HFFc6 (cell line): ENCODE results near the gene CDK5. TPM values are rescaled to one million over a fixed set of nuclear protein-coding genes. Genes with fewer than 3 reads are reported as not detected.
"Not testable (repeated sequence)": the region's sequence is repeated elsewhere in the genome, so short reads cannot be mapped to it uniquely, and the experiment has no call there.

Experiments used
- DNase-seq: peaks from one replicate; pipeline ENCODE4 v3.0.0-alpha.2; 2018
- H3K27ac Mint-ChIP-seq: 2 replicates; pipeline ENCODE4 v1.8.0; 2020; ENCODE audit warnings: mild to moderate bottlenecking, mixed read lengths
- H3K27me3 Mint-ChIP-seq: 2 replicates; pipeline ENCODE4 v1.8.0; 2021; ENCODE audit warnings: mild to moderate bottlenecking, moderate library complexity, mixed read lengths; ENCODE audit not compliant: insufficient read depth
- H3K36me3 Mint-ChIP-seq: 2 replicates; pipeline ENCODE4 v1.8.0; 2021; ENCODE audit warnings: low read depth, mixed read lengths
- H3K4me1 Mint-ChIP-seq: 2 replicates; pipeline ENCODE4 v1.8.0; 2020; ENCODE audit warnings: low read depth, mixed read lengths
- H3K4me3 Mint-ChIP-seq: 2 replicates; pipeline ENCODE4 v1.8.0; 2020; ENCODE audit warnings: mild to moderate bottlenecking, moderate library complexity, mixed read lengths
- H3K9me3 Mint-ChIP-seq: 2 replicates; pipeline ENCODE4 v1.8.0; 2020; ENCODE audit warnings: mild to moderate bottlenecking, mixed read lengths
- total RNA-seq, 6 experiments: library from RNA; stranded (reverse); fragmentation: NEBNext Ultra II Directional; extraction: Animal tissue kit (Norgen Biotek cat#: 25700); gene quantifications; 2 replicates in 1 of 6; 3 replicates in 5 of 6; pipeline ENCODE4 v1.2.3, GENCODE V29; 2021
- TF ChIP-seq, protein P1 (sequence below): fragments of 200-600 bp; sonication (generic); IDR thresholded peaks from 2 replicates; pipeline ENCODE4 v1.5.0; 2021; ENCODE audit warnings: antibody characterized with exemption, mild to moderate bottlenecking

Gene CDK5
- total RNA-seq, 6 experiments from 2014 or later: 31.3 to 37.3 (median 33.4) TPM

DNA sequence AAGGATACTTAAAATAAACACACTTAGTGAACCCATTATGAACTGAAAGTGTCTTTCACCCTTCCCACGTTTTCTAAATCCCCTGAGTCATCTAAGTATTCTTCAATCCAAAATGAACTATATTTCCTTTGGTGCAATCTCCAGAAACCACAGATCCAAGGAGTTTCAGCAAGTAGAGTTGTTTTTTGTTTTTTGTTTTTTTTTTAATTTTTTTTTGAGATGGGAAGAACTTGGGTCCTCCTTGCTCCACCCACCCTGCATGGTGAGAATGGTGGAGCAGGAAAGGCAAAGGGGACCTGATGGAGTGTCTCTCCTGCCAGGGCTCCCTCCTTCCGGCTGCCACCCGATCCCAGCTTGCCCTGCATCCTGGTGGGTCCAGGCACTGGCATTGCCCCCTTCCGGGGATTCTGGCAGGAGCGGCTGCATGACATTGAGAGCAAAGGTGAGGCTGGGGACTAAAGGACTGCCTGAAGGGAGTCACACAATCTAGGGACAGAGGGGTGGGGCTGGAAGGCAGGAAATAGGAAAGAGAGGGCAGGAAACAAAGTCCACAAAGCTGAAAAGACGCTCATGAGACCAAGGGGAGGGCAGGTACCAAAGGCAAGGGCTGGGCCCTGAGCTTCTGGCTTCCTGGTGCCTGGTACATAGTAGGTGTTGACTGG, 45.5 kb downstream of the CDK5 start:
- no peak for DNase-seq
- H3K27me3 Mint-ChIP-seq: peaks cover 21% of the 10 kb centered on the region
- H3K4me3 Mint-ChIP-seq: no peak overlapping the region; the same call in 1 of the 2 replicates
- peaks cover 38% of the 10 kb centered on the region for H3K4me1 Mint-ChIP-seq
- TF ChIP-seq, protein P1, sequence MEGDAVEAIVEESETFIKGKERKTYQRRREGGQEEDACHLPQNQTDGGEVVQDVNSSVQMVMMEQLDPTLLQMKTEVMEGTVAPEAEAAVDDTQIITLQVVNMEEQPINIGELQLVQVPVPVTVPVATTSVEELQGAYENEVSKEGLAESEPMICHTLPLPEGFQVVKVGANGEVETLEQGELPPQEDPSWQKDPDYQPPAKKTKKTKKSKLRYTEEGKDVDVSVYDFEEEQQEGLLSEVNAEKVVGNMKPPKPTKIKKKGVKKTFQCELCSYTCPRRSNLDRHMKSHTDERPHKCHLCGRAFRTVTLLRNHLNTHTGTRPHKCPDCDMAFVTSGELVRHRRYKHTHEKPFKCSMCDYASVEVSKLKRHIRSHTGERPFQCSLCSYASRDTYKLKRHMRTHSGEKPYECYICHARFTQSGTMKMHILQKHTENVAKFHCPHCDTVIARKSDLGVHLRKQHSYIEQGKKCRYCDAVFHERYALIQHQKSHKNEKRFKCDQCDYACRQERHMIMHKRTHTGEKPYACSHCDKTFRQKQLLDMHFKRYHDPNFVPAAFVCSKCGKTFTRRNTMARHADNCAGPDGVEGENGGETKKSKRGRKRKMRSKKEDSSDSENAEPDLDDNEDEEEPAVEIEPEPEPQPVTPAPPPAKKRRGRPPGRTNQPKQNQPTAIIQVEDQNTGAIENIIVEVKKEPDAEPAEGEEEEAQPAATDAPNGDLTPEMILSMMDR: no peak
- H3K36me3 Mint-ChIP-seq: no peaks in the 10 kb centered on the region
- peak overlapping the region; percentile 19; the same call in 1 of the 2 replicates for H3K27ac Mint-ChIP-seq
- H3K9me3 Mint-ChIP-seq: no peaks in the 10 kb centered on the region

DNA sequence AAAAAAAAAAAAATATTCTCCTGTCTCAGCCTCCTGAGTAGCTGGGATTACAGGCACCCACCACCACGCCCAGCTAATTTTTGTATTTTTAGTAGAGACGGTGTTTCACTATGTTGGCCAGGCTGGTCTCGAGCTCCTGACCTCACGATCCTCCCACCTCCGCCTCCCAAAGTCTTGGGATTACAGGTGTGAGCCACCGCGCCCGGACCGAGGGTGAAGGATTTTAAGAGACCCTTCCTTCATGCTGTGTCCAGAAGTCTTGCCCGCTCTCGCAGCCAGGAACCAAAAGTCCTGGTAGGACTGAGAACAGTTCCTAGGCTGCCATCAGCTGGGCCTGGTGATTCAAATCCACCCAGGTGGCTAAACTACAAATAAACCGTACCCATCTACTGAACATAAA, 46.1 kb downstream of the CDK5 start:
- H3K36me3 Mint-ChIP-seq, H3K9me3 Mint-ChIP-seq, H3K4me3 Mint-ChIP-seq, DNase-seq, H3K27ac Mint-ChIP-seq: not testable (repeated sequence)
- peaks cover 20% of the 10 kb centered on the region for H3K27me3 Mint-ChIP-seq
- H3K4me1 Mint-ChIP-seq: peaks cover 38% of the 10 kb centered on the region

DNA sequence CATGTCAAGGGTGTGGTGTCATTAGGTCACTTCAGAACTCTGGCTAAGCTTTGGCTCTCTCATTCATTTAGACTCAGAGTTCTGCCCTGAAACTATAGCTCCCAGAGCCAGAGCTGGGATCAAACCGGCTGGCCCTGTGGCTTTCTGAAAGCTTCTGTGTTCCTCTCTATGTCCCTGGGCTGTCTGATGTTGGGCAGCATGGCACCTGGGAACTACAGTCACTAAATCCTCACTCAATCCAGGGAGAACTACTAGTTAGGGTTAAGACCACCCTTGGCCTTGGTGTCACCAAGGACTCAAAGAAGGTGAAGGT, 46.6 kb downstream of the CDK5 start:
- DNase-seq: no peak
- H3K27ac Mint-ChIP-seq: peak overlapping the region; percentile 13; the same call in 1 of the 2 replicates
- no peaks in the 10 kb centered on the region for H3K9me3 Mint-ChIP-seq
- TF ChIP-seq, protein P1: no peak
- H3K27me3 Mint-ChIP-seq: peaks cover 19% of the 10 kb centered on the region
- H3K4me3 Mint-ChIP-seq: peak overlapping the region; percentile 70
- peaks cover 38% of the 10 kb centered on the region for H3K4me1 Mint-ChIP-seq
- no peaks in the 10 kb centered on the region for H3K36me3 Mint-ChIP-seq

DNA sequence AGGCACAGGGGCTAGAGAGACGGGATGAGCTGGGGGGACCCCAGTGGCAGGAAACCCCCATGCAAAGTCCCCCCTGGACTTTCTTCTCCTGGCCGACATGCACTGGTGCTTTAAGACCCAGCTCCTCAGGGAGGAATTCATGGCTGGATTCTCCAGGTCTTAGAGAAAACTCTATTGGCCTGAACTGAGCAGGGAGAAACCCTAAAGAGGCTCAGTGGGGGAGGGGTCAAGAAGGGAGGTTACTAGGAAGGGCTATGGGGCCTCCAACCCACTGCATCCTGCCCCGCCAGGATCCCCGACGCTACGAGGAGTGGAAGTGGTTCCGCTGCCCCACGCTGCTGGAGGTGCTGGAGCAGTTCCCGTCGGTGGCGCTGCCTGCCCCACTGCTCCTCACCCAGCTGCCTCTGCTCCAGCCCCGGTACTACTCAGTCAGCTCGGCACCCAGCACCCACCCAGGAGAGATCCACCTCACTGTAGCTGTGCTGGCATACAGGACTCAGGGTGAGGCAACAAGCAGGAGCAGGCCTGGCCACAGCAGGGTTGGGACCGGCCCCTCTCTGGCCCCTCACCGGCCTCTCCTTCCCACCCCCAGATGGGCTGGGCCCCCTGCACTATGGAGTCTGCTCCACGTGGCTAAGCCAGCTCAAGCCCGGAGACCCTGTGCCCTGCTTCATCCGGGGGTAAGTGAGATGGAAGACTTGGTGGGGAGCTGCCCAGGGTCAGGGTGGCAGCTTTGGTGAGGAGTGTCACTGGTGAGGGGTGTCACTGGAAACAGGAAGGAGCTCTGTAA, 47.2 kb downstream of the CDK5 start:
- TF ChIP-seq, protein P1: no peak
- Mint-ChIP-seq H3K4me3 (peak overlapping the region; percentile 70), H3K27ac (peak overlapping the region; percentile 13; the same call in 1 of the 2 replicates), H3K9me3 (no peaks in the 10 kb centered on the region), H3K27me3 (peaks cover 20% of the 10 kb centered on the region), H3K36me3 (no peaks in the 10 kb centered on the region), H3K4me1 (peaks cover 37% of the 10 kb centered on the region)
- DNase-seq: no peak

DNA sequence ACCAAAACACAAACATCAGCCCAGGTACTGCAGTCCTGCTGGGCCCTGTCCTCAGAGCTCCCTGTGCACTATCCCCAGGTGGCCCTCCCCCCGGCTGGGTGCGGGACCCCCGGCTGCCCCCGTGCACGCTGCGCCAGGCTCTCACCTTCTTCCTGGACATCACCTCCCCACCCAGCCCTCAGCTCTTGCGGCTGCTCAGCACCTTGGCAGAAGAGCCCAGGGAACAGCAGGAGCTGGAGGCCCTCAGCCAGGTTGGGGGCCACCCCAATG, 47.7 kb downstream of the CDK5 start:
- Mint-ChIP-seq H3K9me3 (no peaks in the 10 kb centered on the region), H3K27ac (no peak overlapping the region), H3K4me3 (no peak overlapping the region), H3K4me1 (peaks cover 32% of the 10 kb centered on the region), H3K36me3 (no peaks in the 10 kb centered on the region), H3K27me3 (peaks cover 16% of the 10 kb centered on the region)
- TF ChIP-seq, protein P1: no peak
- DNase-seq: no peak

DNA sequence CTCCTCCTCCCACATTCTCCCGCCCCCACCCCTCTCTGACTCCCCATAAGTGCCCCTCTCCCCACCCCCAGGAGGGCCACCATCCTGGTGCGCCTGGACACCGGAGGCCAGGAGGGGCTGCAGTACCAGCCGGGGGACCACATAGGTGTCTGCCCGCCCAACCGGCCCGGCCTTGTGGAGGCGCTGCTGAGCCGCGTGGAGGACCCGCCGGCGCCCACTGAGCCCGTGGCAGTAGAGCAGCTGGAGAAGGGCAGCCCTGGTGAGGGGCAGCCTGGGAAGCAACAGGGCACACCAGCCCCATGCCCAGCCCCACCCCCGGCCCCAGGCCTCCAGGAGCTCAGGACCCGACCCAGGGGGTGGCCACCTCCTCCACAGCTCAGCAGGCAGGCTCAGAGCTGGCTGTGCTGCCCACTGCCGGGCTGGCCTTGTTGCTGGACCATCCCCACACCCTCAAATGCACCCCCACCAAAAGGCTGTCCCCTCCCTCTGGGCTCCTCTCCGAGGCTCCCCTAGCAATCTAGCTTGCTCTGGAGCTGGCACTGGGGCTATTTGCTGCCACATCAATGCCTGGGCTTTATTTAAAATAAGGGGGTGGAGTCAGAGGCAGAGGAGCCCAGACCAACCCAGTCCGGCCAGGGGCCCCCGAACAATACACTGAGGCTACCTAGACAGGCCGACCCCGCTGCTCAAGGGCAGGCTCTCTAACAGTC, 48.2 kb downstream of the CDK5 start:
- no peak overlapping the region for H3K4me3 Mint-ChIP-seq
- no peak for DNase-seq
- H3K27ac Mint-ChIP-seq: no peak overlapping the region
- H3K4me1 Mint-ChIP-seq: peaks cover 30% of the 10 kb centered on the region
- TF ChIP-seq, protein P1: no peak
- H3K36me3 Mint-ChIP-seq: no peaks in the 10 kb centered on the region
- H3K27me3 Mint-ChIP-seq: peaks cover 17% of the 10 kb centered on the region
- no peaks in the 10 kb centered on the region for H3K9me3 Mint-ChIP-seq
